Measurements from ENCODE around the gene ARHGDIG.

Gene ARHGDIG

DNA sequence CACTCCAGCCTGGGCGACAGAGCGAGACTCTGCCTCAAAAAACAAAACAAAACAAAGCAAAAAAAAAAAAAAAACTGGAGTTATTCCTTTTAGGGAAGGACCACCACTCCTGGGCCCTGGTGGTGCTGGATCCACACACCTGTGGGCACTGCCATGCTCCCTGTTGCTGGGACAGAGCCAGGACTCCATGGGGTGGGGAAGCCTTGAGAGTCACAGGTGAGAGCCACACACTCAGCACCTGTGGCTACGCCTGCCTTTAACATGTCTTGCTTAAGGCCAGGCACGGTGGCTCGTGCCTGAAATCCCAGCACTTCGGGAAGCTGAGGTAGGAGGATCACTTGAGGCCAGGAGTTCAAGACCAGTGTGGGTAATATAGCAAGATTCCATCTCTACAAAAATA, 20.8 kb downstream of the ARHGDIG start:
- Histone ChIP-seq H3K4me3 (ENCODE audit: low read length) (no peak overlapping the region), H3K4me1 (ENCODE audit: control insufficient read depth, low read length) (no peaks in the 10 kb centered on the region), H4K20me1 (ENCODE audit: control insufficient read depth, insufficient read depth, low read depth, low read length) (no peaks in the 10 kb centered on the region), H3K36me3 (ENCODE audit: control insufficient read depth, low read length) (peaks cover 4% of the 10 kb centered on the region; the same call in 1 of the 2 replicates), H3K79me2 (ENCODE audit: control insufficient read depth, low read length) (no peaks in the 10 kb centered on the region), H3K9me2 (replicated peaks; ENCODE audit: control insufficient read depth, low read length) (no peaks in the 10 kb centered on the region), H3F3A (ENCODE audit: control insufficient read depth, insufficient read depth) (no peaks in the 10 kb centered on the region), H3K27ac (ENCODE audit: low read depth, low read length) (no peak overlapping the region), H3K27me3 (ENCODE audit: control insufficient read depth, low read length) (no peaks in the 10 kb centered on the region), H3K4me2 (ENCODE audit: low read length) (no peak overlapping the region), H3K9me3 (ENCODE audit: control insufficient read depth, insufficient read depth, low read length) (no peaks in the 10 kb centered on the region)
- TF ChIP-seq, protein P1, sequence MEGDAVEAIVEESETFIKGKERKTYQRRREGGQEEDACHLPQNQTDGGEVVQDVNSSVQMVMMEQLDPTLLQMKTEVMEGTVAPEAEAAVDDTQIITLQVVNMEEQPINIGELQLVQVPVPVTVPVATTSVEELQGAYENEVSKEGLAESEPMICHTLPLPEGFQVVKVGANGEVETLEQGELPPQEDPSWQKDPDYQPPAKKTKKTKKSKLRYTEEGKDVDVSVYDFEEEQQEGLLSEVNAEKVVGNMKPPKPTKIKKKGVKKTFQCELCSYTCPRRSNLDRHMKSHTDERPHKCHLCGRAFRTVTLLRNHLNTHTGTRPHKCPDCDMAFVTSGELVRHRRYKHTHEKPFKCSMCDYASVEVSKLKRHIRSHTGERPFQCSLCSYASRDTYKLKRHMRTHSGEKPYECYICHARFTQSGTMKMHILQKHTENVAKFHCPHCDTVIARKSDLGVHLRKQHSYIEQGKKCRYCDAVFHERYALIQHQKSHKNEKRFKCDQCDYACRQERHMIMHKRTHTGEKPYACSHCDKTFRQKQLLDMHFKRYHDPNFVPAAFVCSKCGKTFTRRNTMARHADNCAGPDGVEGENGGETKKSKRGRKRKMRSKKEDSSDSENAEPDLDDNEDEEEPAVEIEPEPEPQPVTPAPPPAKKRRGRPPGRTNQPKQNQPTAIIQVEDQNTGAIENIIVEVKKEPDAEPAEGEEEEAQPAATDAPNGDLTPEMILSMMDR (IDR thresholded peaks at IDR 0.05; ENCODE audit: low read depth, low read length, poor library complexity, severe bottlenecking), result no peak

- Histone ChIP-seq H3K27me3 (ENCODE audit: control insufficient read depth, low read length) (no peaks in the 10 kb centered on the region), H3K36me3 (ENCODE audit: control insufficient read depth, low read length) (peaks cover 4% of the 10 kb centered on the region; the same call in 1 of the 2 replicates), H3K4me3 (ENCODE audit: low read length) (no peak overlapping the region), H3K4me1 (ENCODE audit: control insufficient read depth, low read length) (no peaks in the 10 kb centered on the region), H3K9me3 (ENCODE audit: control insufficient read depth, insufficient read depth, low read length) (no peaks in the 10 kb centered on the region), H3K9me2 (replicated peaks; ENCODE audit: control insufficient read depth, low read length) (no peaks in the 10 kb centered on the region), H3K4me2 (ENCODE audit: low read length) (no peak overlapping the region), H3K27ac (ENCODE audit: low read depth, low read length) (no peak overlapping the region), H3F3A (ENCODE audit: control insufficient read depth, insufficient read depth) (no peaks in the 10 kb centered on the region), H4K20me1 (ENCODE audit: control insufficient read depth, insufficient read depth, low read depth, low read length) (no peaks in the 10 kb centered on the region), H3K79me2 (ENCODE audit: control insufficient read depth, low read length) (no peaks in the 10 kb centered on the region)
- TF ChIP-seq EZH2phosphoT487 (IDR thresholded peaks at IDR 0.05; ENCODE audit: borderline replicate concordance, low read length), result no peak
- TF ChIP-seq, protein P1 (IDR thresholded peaks at IDR 0.05; ENCODE audit: low read depth, low read length, poor library complexity, severe bottlenecking), result no peak
Measured at GRCh38 chr16:301950-302349, 21.6 kb downstream of the ARHGDIG start.

GRCh38 chr16:303760-304505, 23.5 kb downstream of the ARHGDIG start:
- no peaks in the 10 kb centered on the region for H4K20me1 ChIP-seq (ENCODE audit: control insufficient read depth, insufficient read depth, low read depth, low read length)
- no peak overlapping the region for H3K27ac ChIP-seq (ENCODE audit: low read depth, low read length)
- no peaks in the 10 kb centered on the region for H3K27me3 ChIP-seq (ENCODE audit: control insufficient read depth, low read length)
- no peak for TF ChIP-seq EZH2phosphoT487 (IDR thresholded peaks at IDR 0.05; ENCODE audit: borderline replicate concordance, low read length)
- TF ChIP-seq, protein P1 (IDR thresholded peaks at IDR 0.05; ENCODE audit: low read depth, low read length, poor library complexity, severe bottlenecking), result no peak
- no peaks in the 10 kb centered on the region for H3K9me2 ChIP-seq (replicated peaks; ENCODE audit: control insufficient read depth, low read length)
- no peaks in the 10 kb centered on the region for H3K79me2 ChIP-seq (ENCODE audit: control insufficient read depth, low read length)
- no peak overlapping the region for H3K4me3 ChIP-seq (ENCODE audit: low read length)
- H3K9me3 ChIP-seq (ENCODE audit: control insufficient read depth, insufficient read depth, low read length), result no peaks in the 10 kb centered on the region
- no peaks in the 10 kb centered on the region for H3K4me1 ChIP-seq (ENCODE audit: control insufficient read depth, low read length)
- no peak overlapping the region for H3K4me2 ChIP-seq (ENCODE audit: low read length)
- H3F3A ChIP-seq (ENCODE audit: control insufficient read depth, insufficient read depth), result no peaks in the 10 kb centered on the region
- H3K36me3 ChIP-seq (ENCODE audit: control insufficient read depth, low read length), result peaks cover 10% of the 10 kb centered on the region; the same call in 1 of the 2 replicates

Measured in DOHH2 (cell line).